NCI-H2171 (cell line): ENCODE measurements around the gene DSCAML1.
A peak's percentile ranks its signal among the peaks of the same experiment; 100 is the strongest.

Experiments used
- DNase-seq: peaks from one replicate; lab custom pipeline; 2025; lab: John Stamatoyannopoulos, UW

DSCAML1 gene

GRCh38 chr11:117724621-117725020 lies 72.4 kb downstream of the DSCAML1 start:
- no peak for DNase-seq

- no peak for DNase-seq
Observed at GRCh38 chr11:117724104-117724503, 72.9 kb downstream of the DSCAML1 start.

GRCh38 chr11:117723277-117724024 lies 73.6 kb downstream of the DSCAML1 start:
- peak; percentile 44 for DNase-seq

- no peak for DNase-seq
Observed at GRCh38 chr11:117722082-117722481, 74.9 kb downstream of the DSCAML1 start.

- no peak for DNase-seq
Observed at GRCh38 chr11:117720061-117720511, 76.9 kb downstream of the DSCAML1 start.

GRCh38 chr11:117719480-117719879 lies 77.5 kb downstream of the DSCAML1 start:
- DNase-seq = no peak

GRCh38 chr11:117717485-117718314 lies 79.3 kb downstream of the DSCAML1 start:
- DNase-seq = no peak

- DNase-seq = no peak
Observed at GRCh38 chr11:117716521-117717440, 80.2 kb downstream of the DSCAML1 start.

- DNase-seq = no peak
Observed at GRCh38 chr11:117715801-117716200, 81.2 kb downstream of the DSCAML1 start.

- no peak for DNase-seq
Observed at GRCh38 chr11:117713538-117713991, 83.5 kb downstream of the DSCAML1 start.

GRCh38 chr11:117712530-117712929 lies 84.5 kb downstream of the DSCAML1 start:
- DNase-seq = no peak

- DNase-seq = no peak
Observed at GRCh38 chr11:117711331-117711730, 85.7 kb downstream of the DSCAML1 start.

- DNase-seq = no peak
Observed at GRCh38 chr11:117710211-117710610, 86.8 kb downstream of the DSCAML1 start.

- DNase-seq = no peak
Observed at GRCh38 chr11:117706322-117706814, 90.6 kb downstream of the DSCAML1 start.

GRCh38 chr11:117705866-117706265 lies 91.2 kb downstream of the DSCAML1 start:
- DNase-seq = no peak

GRCh38 chr11:117704395-117705100 lies 92.5 kb downstream of the DSCAML1 start:
- DNase-seq = peak; percentile 24

- DNase-seq = no peak
Observed at GRCh38 chr11:117702946-117703598, 93.9 kb downstream of the DSCAML1 start.

- no peak for DNase-seq
Observed at GRCh38 chr11:117701781-117702180, 95.2 kb downstream of the DSCAML1 start.

- no peak for DNase-seq
Observed at GRCh38 chr11:117700551-117700950, 96.5 kb downstream of the DSCAML1 start.

GRCh38 chr11:117697319-117697718 lies 99.7 kb downstream of the DSCAML1 start:
- DNase-seq = no peak

- no peak for DNase-seq
Observed at GRCh38 chr11:117696540-117696939, 100.5 kb downstream of the DSCAML1 start.
